NCI-H2081 treated with DMSO at 0.1 percent for 48 hours (cell line): ENCODE measurements around the gene G0S2.

Source experiments
- DNase-seq: peaks from one replicate; lab custom pipeline; 2025; lab: John Stamatoyannopoulos, UW

The G0S2 gene

GRCh38 chr1:209720326-209720725, 45.1 kb downstream of the G0S2 start:
- DNase-seq, result no peak

GRCh38 chr1:209720826-209721225, 45.6 kb downstream of the G0S2 start:
- DNase-seq, result no peak

- no peak for DNase-seq
These were observed 46.1 kb downstream of the G0S2 start for GRCh38 chr1:209721323-209721722.

GRCh38 chr1:209723265-209723664, 48.1 kb downstream of the G0S2 start:
- DNase-seq, result no peak

DNA sequence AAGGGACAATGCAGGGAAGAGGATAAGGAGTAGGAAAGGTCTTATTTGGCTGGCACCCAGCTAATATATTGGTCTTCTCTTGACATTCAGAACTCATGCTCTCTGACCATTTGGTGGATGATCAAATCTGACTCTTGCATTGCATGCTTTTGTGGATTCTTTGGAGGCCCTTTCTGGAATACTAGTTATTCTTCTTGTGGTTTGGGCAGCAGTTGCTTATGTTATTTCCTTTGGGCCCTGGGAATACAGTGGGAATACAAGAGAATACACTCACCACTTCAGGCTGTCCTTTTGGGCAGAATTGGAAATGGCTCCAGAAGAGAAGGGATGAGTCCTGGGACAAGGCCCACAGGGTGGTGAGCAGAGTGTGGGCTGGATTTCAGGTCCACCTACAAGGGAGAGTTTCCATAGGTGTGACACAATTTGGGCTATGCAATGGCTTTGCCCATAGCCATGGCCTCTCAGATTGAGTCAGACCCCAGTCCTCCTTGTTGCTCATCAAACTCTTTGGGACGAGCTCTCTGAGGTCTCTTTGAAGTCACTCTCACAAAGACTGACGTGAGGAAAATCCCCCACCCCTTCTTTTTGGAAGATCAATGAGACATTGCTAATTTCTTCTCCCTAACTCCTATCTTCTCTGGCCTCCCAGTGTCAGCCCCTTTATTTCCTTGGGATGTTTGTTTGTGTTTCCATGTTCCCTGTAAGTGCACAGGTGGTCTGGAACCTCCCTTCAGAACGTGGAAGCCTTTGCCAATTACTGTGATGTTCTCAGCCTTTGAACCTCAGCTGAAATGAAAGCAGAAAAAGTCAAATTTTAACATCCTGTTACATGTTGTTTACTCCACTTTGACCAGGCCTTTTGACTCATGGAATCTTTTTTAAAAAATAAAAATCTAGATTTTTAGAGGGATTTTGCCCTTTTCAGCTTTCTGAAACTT, 48.8 kb downstream of the G0S2 start:
- no peak for DNase-seq
